ENCODE results near the gene C11orf97.
A peak's percentile ranks its signal among the peaks of the same experiment; 100 is the strongest.
"Not testable (repeated sequence)": the region's sequence is repeated elsewhere in the genome, so short reads cannot be mapped to it uniquely, and the experiment has no call there.

Gene C11orf97, protein sequence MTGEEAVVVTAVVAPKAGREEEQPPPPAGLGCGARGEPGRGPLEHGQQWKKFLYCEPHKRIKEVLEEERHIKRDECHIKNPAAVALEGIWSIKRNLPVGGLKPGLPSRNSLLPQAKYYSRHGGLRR

DNA sequence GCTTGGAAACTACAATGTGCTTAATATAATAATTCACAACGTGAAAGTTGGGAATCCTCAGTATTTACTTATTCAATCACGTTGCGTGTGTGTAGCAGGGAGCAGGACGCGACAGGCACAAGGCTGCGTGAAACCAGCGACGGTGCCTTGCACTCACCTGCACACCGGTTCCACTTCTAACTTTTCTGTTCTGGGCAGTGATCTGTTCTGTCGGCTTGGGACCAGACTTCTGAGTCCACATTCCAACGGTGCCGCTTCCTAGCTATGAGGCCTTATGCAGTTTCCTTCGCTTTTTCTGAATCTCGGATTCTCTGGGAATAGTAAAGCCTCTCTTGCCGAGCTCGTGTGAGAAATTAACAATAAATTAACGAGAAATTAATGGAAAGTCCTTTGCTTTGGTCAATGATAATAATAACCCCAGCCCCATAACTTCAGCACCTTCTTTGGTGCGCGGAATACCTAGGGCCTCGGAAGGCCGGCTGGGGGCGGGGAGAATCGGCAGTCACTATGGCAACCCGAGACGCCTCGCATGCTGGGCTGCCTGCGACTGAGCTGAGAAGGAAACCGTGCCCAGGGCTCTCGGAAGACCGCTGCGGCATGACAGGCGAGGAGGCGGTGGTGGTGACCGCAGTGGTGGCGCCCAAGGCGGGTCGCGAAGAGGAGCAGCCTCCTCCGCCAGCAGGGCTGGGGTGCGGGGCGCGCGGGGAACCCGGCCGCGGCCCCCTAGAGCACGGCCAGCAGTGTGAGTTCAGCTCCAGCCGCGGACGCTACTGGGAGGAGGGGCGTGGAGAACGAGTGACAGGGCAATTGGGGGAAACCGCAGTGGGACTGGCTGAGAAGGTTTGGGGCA lies at the start of gene C11orf97:
TSS of gene C11orf97 (plus strand) at position 530 of the 850 bp plus-strand sequence. CDS start at position 598, 68 bp downstream.
- peak; percentile 34 for DNase-seq (ENCODE audit: low read depth)

DNA sequence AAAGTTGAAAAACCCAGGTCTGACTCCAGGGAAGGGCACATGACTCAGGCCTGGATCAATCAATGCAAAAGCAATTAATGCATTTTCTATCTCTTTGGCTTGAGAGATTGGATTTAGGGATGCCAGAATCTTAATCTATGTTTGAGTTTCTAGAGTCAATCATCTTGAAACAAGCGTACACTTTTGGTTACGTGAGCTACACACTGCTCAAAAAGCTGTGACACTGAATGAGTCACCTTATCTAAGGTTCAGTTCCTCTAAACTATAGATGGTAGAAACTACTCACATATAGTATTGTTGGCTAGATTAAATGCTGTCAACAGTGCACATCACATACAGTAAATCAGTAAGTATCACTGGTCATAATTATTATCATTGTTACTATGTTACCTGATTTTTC lies 42.8 kb upstream of the C11orf97 start:
- no peak for DNase-seq (ENCODE audit: low read depth)

DNA sequence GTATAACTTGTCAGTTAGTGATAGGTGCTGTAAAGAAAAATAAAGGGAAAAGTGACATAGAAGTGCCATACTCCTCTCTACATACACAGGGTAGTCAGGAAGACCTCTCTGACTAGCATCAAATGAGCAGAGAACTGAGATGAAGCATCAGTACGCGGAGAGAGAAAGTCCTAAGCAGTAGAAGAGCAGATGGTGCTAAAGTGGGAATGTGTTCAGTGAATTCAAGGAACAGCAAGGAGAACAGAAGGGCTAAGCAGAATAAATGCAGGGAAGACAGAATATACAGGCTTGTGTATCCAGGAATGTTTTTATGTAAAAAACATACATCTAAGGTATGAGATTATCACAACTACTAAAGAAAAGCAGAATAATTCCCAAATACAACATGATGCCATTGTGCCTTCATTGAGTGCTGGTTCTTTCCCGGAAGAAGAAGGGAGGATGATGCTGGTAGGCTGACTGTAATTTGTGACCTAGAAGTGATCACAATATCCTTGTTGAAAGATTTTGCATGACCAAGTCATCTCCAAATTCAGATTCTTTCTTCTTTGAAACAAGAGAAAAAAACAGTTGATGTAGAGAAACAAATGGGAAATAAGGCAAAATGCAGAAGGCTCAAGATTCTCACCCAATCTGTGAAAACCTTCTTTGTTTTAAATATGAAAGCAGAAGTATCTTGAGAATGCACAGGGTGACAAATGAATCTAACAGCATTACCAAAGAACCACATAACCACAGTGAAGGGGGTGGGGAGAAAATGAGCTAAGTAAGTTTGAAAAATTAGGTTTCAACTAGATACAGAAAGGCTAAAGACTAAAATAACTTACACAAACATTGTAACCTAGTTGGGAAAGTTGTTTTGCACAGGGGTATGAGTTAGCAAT lies 39.1 kb upstream of the C11orf97 start:
- DNase-seq (ENCODE audit: low read depth): no peak

DNA sequence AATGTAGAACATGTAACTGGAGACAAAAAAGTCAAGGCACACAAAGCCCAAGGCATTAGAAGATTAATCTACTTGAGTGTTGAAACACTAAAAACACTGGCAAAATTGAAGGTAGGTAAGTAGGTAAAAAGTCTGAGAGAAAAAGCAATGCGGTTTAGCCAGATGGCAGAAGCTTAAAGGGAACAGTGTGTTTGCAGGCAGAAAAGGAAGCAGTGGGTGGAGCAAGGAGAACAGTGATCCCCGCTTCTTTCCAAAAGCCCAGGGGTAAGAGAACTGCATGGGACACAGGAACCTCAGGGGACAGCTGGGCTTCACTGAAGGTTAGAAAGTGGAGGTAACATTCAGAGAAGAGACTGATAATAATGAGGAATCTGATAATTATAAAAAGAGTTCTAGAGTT lies 34.6 kb upstream of the C11orf97 start:
- DNase-seq (ENCODE audit: low read depth): no peak

DNA sequence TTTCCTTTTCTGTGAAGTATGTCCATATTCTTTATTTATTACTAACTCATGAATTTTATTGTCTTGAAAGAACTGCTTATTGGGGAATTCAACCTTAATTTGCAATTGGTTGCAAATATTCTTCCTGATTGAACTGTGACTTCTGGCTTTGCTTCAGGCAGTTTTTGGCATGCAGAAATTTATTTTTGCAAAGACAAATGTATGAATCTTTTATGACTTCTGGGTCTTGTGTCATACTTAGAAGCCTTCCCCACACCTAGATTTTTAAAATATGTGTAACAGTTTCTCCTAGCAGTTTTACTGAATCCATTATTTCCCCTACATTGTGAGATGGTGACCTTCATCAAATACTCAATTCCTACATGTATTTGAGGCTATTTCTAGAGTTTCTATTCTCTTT lies 30.9 kb upstream of the C11orf97 start:
- DNase-seq (ENCODE audit: low read depth): no peak

DNA sequence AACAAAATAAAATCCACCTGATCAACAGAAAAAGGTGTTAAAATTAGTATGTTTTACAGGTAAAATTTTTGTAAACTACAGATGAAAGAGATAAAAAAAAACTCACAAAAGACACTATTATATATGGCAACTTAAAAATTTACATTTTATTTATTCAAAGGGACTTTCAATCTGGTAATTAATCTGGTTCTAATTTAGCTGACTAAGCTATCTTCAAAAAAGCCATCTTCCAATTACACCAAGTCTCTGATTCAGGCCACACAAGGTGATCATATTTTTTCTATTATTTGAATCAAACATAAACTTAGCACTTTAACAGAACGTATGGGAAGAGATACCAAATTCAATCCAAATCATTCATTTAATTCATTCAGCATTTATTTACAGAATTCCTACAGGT lies 26.2 kb upstream of the C11orf97 start:
- DNase-seq (ENCODE audit: low read depth): no peak

DNA sequence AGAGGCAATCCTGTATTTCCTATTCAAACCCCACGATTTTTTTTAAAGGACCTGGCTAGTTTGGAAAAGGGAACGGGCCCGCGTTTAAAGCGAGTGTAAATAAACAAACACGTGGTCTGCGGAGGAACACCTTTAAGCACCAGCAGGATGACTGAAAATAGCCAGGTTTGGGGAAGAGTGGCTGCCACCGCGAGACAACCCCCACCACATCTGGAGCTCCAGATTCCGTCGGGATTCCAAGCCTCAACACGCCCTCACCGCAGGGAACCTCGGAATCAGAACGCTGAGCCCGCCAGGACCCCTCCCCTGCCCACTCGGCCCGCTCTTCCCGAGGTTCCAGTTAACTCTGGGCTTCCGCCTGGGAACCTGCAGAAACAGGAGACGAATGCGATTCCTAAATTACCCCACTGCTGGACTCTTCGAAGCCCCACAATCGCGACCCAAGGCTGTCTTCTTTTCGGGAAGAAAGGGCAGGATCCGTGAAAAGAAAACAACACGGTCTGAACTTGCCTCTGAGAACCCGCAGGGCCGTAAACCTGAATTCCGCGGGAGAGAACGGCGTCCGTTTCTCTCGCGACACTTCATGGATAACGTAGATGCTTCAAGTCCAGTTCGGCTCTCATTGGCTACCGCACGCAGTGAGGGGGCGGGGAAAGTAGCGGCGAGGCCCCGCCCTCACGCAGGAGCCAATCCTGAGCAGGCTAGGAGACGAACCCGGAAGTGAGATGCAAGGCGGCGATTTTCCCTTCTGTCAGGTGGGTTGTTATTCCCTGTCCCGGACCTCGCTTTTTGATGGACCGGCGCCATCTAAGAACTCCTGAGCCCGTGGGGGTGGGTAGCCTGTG lies 18.8 kb upstream of the C11orf97 start, which contains the start of the genes ANKRD49 and MRE11:
TSS of gene ANKRD49 (plus strand) at position 704 of the 845 bp plus-strand sequence. CDS start 2,710 bp downstream, outside the sequence.
TSS of gene MRE11 (minus strand) at position 564 of the 845 bp plus-strand sequence. CDS start 1,043 bp downstream, outside the sequence.
- peak; percentile 94 for DNase-seq (ENCODE audit: low read depth)

DNA sequence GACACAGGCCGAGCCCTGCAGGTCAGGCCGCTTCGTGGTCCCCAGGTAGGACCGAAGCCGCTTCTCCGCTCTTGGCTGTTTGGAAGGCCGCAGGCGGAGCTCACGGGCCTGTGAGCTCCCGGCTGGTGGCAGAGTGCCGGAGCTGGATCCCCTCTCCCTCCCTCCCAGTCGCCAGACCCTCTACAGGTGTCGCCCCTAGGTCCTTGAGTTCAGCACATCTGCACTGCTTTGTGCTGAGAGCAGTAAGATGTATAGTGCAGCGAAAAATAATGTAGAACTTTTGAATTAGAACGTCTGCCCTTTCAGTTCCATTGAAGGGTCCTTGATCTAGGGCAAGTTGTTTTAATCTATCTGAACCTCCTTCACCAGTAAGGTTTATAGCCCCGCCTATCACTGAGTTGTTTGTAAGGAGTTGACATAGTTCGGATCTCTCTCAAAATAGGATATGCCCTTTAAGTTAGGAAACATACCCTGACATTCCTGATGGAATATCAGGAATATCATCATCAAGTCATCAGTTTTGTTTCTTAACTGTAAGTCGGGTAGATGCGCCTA lies 18.1 kb upstream of the C11orf97 start:
- no peak for DNase-seq (ENCODE audit: low read depth)

DNA sequence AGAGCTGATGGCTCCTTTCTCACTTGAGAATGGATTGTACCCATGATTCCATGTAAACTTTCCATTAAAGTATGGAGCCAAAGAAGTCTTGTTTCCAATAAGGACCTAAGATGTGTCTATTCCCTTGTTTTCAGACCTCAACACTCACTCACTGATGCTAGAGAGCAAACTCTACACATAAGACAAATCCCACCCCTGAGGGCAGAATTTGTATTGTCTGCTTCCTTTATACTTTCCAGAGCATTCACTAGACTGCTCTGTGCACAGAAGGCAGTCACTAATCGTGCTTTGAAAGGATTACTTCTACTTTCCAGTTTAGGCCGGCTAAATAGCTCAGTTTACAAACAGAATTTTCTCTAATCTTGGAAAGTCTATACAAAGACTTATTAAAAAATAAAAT lies 12.1 kb upstream of the C11orf97 start:
- DNase-seq (ENCODE audit: low read depth): no peak

DNA sequence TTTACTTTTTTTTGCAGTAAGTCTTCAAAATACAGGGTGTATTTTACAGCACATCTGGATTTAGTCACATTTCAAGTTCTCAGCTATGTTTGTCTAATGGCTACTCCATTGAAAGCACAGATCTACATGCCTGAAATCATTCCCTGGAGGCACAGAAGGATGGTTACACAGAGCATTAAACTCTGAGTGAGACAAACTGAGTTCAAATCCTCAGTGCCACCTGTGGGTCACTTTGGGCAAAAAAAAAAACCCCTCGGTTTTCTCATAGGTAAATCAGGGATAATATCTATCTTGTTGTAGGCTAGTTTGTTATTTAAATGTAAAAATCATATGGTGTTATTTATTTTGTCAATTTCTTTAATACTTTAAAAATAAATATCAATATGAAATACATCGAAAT lies 10.7 kb upstream of the C11orf97 start:
- no peak for DNase-seq (ENCODE audit: low read depth)

DNA sequence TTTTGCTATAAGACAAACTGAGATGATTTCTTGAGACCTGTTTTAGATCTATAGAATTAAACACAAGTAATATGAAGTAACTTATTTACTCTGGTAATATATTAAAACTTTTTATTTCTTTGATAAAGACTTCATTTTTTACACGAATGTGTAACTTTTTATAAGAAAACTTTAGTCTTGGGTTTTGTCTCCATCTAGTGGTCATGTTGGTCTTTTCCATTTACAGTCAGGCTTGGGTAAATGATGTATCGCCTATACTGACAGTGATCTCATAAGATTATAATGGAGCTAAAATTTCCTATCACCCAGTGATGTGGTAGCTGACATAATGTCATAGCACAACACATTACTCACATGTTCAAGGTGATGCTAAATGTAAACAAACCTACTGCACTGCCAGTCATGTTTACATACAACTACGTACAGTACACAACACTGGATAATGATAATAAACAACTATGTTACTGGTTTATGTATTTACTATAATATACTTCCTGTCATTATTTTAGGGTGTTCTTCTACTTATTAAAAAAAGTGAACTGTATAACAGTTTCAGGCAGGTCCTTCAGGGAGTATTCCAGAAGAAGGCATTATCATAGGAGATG lies 7.5 kb upstream of the C11orf97 start:
- DNase-seq (ENCODE audit: low read depth): no peak

DNA sequence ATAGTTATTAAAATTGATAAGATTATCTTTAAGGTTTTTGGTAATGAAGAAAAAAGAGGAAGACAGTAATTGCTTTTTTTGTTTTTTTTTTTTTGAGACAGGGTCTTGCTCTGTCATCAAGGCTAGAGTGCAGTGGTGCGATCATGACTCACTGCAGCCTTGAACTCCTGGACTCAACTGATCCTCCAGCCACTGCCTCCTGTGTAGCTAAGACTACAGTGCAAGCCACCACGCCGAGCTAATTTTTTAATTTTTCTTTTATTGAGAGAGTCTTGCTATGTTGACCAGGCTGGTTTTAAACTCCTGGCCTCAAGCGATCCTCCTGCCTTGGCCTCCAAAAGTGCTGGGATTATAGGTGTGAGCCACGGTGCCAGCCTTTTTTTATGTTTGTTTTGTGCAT lies 5.7 kb upstream of the C11orf97 start:
- not testable (repeated sequence) for DNase-seq (ENCODE audit: low read depth)

DNA sequence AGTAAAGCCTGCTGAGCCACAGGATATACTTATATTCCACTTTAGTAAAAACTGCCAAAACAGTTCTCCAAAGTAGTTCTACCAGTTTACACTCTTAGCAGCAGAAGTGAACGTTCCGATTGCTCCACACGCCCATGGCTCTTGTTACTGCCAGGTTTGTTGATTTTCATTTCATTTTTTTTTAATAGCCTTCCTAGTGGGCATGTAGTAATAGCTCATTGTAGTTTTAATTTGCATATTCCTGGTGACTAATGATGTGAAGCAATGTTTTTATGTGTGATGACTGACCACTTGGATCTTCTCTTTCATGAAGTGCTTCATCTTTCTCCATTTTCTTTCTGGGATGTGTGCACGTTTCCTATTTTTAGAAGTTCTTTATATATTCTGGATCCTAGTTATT lies 4.8 kb upstream of the C11orf97 start:
- no peak for DNase-seq (ENCODE audit: low read depth)

DNA sequence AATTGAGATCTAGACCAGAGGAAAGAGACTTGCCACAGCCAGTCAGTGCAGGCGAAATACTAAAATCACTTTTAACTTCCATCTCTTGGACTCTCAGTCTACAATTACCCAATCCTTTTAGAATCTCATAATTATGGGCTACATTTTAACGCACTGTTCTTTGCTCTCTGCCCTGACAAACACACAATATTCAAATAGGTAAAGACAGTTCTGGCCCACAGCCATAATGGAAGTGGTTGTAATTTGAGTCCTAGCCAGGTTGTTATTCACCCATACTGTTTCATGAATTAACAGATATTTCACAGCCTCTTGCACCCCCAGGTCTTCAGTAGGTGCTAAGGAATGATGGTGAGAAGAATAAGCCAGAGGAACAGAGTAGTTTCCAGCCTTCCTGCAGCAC lies 830 bp downstream of the C11orf97 start:
- no peak for DNase-seq (ENCODE audit: low read depth)

DNA sequence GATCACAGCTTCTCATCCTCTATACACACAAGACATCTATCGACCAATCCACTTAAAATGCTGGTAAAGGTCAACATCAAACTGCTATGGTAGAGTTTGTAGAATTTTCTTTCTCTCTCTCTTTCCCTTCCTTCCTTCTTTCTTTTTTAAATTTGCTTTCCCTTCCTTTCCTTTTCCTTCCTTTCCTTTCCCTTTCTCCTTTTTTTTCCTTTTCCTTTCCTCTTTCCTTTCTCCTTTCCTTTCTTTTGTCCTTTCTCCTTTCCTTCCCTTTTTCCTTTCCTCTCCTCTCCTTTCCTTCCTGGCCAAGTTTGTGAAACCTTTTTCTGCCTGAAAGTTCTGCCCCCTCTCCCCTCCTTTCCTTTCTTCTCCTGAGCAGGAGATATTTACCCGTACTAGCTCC lies 3.1 kb downstream of the C11orf97 start:
- no peak for DNase-seq (ENCODE audit: low read depth)

DNA sequence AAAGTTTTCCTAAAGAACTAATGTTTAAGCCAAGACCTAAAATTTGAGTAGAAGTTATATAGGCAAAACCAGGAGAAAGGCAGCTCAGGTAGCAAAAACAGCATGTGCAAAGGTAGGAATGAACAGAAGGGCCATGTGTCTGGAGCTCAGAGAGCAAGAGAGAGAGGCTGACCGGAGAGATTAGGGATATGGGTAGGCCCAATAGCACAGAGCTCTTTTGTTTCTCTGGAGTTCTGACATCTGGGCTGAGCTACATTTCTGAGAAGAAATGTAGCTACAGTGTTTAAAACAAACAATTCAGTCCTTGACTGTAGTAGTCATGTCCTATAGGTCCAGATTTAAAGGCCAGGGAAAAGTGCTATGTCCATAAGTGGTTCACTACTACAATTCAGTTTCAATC lies 4.5 kb downstream of the C11orf97 start:
- DNase-seq (ENCODE audit: low read depth): no peak

DNA sequence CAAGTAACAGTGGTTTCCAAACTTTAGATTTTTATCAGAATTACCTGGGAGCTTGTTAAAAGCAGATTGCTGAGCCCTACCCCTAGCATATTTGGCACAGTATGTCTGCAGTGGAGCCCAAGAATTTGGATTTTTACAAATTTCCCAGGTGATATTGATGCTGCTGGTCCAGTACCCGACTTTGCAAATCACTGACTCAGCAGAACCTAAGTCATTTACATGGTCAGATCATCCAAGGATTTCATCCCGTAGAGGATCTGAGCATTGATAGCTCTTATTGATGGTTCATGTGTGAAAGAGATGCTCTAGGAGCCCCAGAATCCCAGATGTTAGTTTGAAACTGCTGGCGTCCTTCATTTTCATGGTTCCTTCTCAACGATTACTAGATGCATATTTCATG lies 6.0 kb downstream of the C11orf97 start:
- no peak for DNase-seq (ENCODE audit: low read depth)

DNA sequence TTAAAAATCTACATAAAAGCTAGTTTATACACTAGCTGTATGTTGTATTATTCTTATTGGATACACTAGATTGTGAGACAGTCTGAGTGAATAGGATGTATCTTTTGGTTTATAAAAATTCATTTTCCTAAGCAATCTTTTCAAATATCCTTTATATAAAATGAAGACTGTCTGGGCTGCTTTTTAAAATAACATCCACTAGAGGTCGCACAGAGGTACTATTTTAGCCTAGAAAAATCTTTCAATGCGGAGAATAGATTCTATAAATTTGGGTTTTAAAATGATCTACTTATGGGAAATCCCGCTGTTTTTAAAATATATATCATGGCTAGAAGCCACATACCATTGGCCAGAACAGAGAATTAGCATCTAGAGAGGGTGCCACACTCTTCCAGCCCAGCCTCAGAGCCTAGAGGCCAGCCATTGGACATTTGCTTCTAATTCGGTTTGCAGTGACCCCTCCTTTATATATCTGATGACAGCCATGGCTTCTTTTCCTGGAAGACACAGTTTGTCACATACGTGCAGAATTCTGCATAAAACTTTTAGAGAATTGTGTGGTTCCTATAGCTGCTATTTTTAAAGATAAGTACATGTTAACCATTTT lies 7.3 kb downstream of the C11orf97 start:
- no peak for DNase-seq (ENCODE audit: low read depth)

DNA sequence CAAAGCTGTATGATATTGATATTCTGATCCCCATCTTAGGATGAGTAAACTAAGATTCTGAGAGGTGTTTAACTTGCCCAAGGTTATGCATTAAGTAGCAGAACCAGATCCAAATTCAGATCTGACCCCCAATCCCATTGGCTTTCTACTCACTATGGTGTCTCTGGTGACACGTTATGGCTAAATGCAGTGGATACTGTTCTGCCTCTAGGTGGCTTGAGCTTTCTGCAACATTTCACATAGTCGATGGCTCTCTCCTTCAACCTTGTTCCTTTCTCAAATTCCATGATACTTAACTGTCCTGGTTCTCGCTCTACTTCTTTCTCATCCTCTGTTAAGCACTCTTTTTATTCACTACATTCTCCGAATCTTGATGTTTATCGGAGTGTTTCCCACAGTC lies 9.4 kb downstream of the C11orf97 start:
- no peak for DNase-seq (ENCODE audit: low read depth)

DNA sequence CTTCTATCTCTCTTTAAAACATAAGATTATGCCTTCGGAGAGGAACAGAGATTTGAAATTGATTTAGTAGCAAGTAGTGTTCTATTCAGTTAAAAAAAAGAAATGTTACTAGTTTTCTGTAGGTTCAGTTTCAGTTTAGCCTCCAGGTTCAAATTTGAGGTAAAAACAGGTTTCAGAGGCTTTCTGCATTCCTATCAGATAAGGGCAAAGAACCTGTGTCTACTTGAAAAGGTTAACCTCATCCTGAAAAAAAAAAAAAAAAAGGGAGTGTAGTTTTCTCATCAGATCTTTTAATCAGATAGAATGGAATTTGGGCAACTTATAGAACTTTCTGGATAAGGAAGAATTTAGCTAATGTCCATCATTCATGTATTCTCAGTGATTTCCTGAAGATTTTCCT lies 12.1 kb downstream of the C11orf97 start:
- no peak for DNase-seq (ENCODE audit: low read depth)

All from activated T-helper 9 cell treated with anti-CD3 and anti-CD28 coated beads, Interleukin-2, amount 50 U/mL, for 16 hours (primary cell).